ENCODE results near the gene NR5A2. TPM values are rescaled to one million over a fixed set of nuclear protein-coding genes. Genes with fewer than 3 reads are reported as not detected.

NR5A2 gene
- total and polyA plus RNA-seq, 3 donors from 2014 or later: 1.3 to 4.4 (median 2.3) TPM

GRCh38 chr1:200115532-200115931 lies 88.0 kb downstream of the NR5A2 start:
- H3K36me3 ChIP-seq (ENCODE audit: low read depth, missing control alignments): no peaks in the 10 kb centered on the region
- H3K27ac ChIP-seq: no peak overlapping the region
- no peak for DNase-seq
- H3K4me1 ChIP-seq: no peaks in the 10 kb centered on the region
- H3K4me3 ChIP-seq: no peak overlapping the region
- H3K27me3 ChIP-seq: no peaks in the 10 kb centered on the region
- 68 to 76% methylated on average over 1 of the region's 1 CpG for WGBS, 2 donors
- intact Hi-C loops (cut with DNase I; ENCODE audit: low total_unique reads): no loop called here
- H3K9me3 ChIP-seq: no peaks in the 10 kb centered on the region
- TF ChIP-seq POLR2A (IDR thresholded peaks at IDR 0.05): no peak
- TF ChIP-seq, protein P1, sequence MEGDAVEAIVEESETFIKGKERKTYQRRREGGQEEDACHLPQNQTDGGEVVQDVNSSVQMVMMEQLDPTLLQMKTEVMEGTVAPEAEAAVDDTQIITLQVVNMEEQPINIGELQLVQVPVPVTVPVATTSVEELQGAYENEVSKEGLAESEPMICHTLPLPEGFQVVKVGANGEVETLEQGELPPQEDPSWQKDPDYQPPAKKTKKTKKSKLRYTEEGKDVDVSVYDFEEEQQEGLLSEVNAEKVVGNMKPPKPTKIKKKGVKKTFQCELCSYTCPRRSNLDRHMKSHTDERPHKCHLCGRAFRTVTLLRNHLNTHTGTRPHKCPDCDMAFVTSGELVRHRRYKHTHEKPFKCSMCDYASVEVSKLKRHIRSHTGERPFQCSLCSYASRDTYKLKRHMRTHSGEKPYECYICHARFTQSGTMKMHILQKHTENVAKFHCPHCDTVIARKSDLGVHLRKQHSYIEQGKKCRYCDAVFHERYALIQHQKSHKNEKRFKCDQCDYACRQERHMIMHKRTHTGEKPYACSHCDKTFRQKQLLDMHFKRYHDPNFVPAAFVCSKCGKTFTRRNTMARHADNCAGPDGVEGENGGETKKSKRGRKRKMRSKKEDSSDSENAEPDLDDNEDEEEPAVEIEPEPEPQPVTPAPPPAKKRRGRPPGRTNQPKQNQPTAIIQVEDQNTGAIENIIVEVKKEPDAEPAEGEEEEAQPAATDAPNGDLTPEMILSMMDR (IDR thresholded peaks at IDR 0.05): no peak

GRCh38 chr1:200116324-200116723 lies 88.8 kb downstream of the NR5A2 start:
- Histone ChIP-seq H3K27me3 (no peaks in the 10 kb centered on the region), H3K4me1 (no peaks in the 10 kb centered on the region), H3K27ac (no peak overlapping the region), H3K4me3 (no peak overlapping the region), H3K9me3 (no peaks in the 10 kb centered on the region), H3K36me3 (ENCODE audit: low read depth, missing control alignments) (no peaks in the 10 kb centered on the region)
- no peak for DNase-seq
- TF ChIP-seq, protein P1 (IDR thresholded peaks at IDR 0.05): no peak
- TF ChIP-seq POLR2A (IDR thresholded peaks at IDR 0.05): no peak
- intact Hi-C loops (cut with DNase I; ENCODE audit: low total_unique reads): no loop called here
- 95 to 100% methylated on average over 1 of the region's 1 CpG for WGBS, 2 donors

GRCh38 chr1:200118779-200119505 lies 91.4 kb downstream of the NR5A2 start:
- H3K27me3 ChIP-seq: no peaks in the 10 kb centered on the region
- TF ChIP-seq, protein P1 (IDR thresholded peaks at IDR 0.05): no peak
- TF ChIP-seq POLR2A (IDR thresholded peaks at IDR 0.05): no peak
- no peaks in the 10 kb centered on the region for H3K36me3 ChIP-seq (ENCODE audit: low read depth, missing control alignments)
- DNase-seq: no peak
- WGBS, 2 donors: 76 to 98% methylated on average over 3 of the region's 3 CpGs
- intact Hi-C loops (cut with DNase I; ENCODE audit: low total_unique reads): no loop called here
- no peaks in the 10 kb centered on the region for H3K9me3 ChIP-seq
- no peak overlapping the region for H3K27ac ChIP-seq
- H3K4me3 ChIP-seq: no peak overlapping the region
- H3K4me1 ChIP-seq: no peaks in the 10 kb centered on the region

DNA sequence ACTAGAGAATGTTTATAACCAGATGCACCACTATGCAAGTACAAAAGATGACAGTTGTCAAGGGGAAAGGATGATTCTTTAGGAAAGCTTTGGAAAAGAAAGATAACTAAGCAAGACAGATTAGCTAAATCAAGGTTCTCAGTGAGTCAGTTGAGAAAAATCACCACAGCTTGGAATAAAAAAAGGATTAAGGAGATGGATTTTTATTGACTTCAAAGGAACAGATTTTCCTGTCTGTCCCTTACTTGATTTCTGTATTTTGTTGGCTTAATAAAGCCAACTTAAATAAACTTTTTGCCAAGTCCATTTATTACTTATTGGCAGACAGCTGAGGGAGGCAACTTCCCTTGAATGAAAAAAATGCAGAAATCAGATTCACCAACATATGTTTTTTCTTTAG lies 93.9 kb downstream of the NR5A2 start:
- H3K9me3 ChIP-seq: no peaks in the 10 kb centered on the region
- intact Hi-C loops (cut with DNase I; ENCODE audit: low total_unique reads): no loop called here
- H3K4me3 ChIP-seq: no peak overlapping the region
- H3K36me3 ChIP-seq (ENCODE audit: low read depth, missing control alignments): no peaks in the 10 kb centered on the region
- TF ChIP-seq, protein P1 (IDR thresholded peaks at IDR 0.05): no peak
- TF ChIP-seq POLR2A (IDR thresholded peaks at IDR 0.05): no peak
- H3K27ac ChIP-seq: no peak overlapping the region
- no peaks in the 10 kb centered on the region for H3K27me3 ChIP-seq
- no peak for DNase-seq
- H3K4me1 ChIP-seq: no peaks in the 10 kb centered on the region

GRCh38 chr1:200124309-200124708 lies 96.8 kb downstream of the NR5A2 start:
- WGBS, 2 donors: 75 to 92% methylated on average over 1 of the region's 1 CpG
- intact Hi-C loops (cut with DNase I; ENCODE audit: low total_unique reads): no loop called here
- no peaks in the 10 kb centered on the region for H3K4me1 ChIP-seq
- H3K9me3 ChIP-seq: no peaks in the 10 kb centered on the region
- H3K27ac ChIP-seq: no peak overlapping the region
- DNase-seq: no peak
- no peak for TF ChIP-seq POLR2A (IDR thresholded peaks at IDR 0.05)
- TF ChIP-seq, protein P1 (IDR thresholded peaks at IDR 0.05): no peak
- H3K27me3 ChIP-seq: no peaks in the 10 kb centered on the region
- H3K36me3 ChIP-seq (ENCODE audit: low read depth, missing control alignments): no peaks in the 10 kb centered on the region
- H3K4me3 ChIP-seq: no peak overlapping the region
